ENCODE measurements around the gene KIAA1671. TPM values are rescaled to one million over a fixed set of nuclear protein-coding genes. Genes with fewer than 3 reads are reported as not detected.

KIAA1671 gene
- total and polyA plus RNA-seq, 2 of the 4 experiments (the other 2 are of a cell fraction): 0.02 TPM; not detected in 1

DNA sequence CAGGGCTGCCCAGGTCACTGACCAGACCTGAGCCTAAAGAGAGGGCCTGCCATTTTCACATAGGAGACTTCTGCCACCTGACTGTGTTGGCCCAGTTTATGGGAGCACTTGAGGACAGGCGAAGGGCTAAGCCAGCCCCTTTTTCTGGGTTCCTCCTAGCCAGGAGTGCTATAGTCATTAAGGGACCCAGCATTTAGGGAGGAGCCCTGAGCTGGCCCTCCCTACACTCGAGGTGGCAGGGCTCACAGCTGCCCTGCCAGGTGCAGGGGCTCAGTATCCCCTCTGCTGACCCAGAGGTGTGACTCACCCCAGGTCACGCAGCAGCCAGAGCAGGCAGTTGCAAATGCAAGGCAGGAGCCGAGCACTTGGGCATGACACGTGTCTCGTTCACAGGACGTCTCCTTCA, 160.8 kb downstream of the KIAA1671 start:
- H3K79me1 ChIP-seq (ENCODE audit: low read depth in 1 of 2, low read length in 2 of 2): no peaks in the 10 kb centered on the region

More for the DNA sequence above, 160.8 kb downstream of the KIAA1671 start:
- Histone ChIP-seq H2BK120ac (ENCODE audit: low read depth, low read length) (no peak overlapping the region), H3K4me1 (ENCODE audit: control insufficient read depth, insufficient read depth, low read length) (no peaks in the 10 kb centered on the region; the same call in 1 of the 2 replicates), H3K56ac (ENCODE audit: extremely low read depth, insufficient read depth, low read length) (no peak overlapping the region), H2BK20ac (ENCODE audit: low read depth, low read length) (no peak overlapping the region), H3K9me1 (ENCODE audit: insufficient read depth, low read length) (no peaks in the 10 kb centered on the region), H2AK5ac (ENCODE audit: low read depth, low read length) (no peak overlapping the region), H3K14ac (replicated peaks; ENCODE audit: low read depth, low read length) (no peak overlapping the region), H4K91ac (ENCODE audit: insufficient read depth, low read depth, low read length) (no peak overlapping the region), H3K4ac (ENCODE audit: low read depth, low read length) (no peak overlapping the region), H2AFZ (replicated peaks; ENCODE audit: low read length, poor library complexity) (no peak overlapping the region), H3K18ac (ENCODE audit: low read depth, low read length) (no peak overlapping the region), H4K20me1 (ENCODE audit: insufficient read depth, low read length) (no peaks in the 10 kb centered on the region), H3K27ac (ENCODE audit: insufficient read depth, low read length) (no peak overlapping the region), H3K4me3 (ENCODE audit: insufficient read depth, low read depth, low read length) (no peak overlapping the region), H2AK9ac (replicated peaks; ENCODE audit: low read depth, low read length, poor library complexity) (no peak overlapping the region), H2BK15ac (ENCODE audit: low read depth, low read length) (no peak overlapping the region), H3K9me3 (ENCODE audit: control insufficient read depth, insufficient read depth, low read length) (peaks cover 2% of the 10 kb centered on the region; the same call in 1 of the 2 replicates), H3K9ac (ENCODE audit: low read depth, low read length) (no peak overlapping the region), H2BK5ac (ENCODE audit: low read depth, low read length, poor library complexity, severe bottlenecking) (no peak overlapping the region), H3K27me3 (ENCODE audit: control insufficient read depth, insufficient read depth, low read length) (peaks cover 11% of the 10 kb centered on the region), H3K4me2 (ENCODE audit: low read depth, low read length) (no peak overlapping the region), H4K8ac (ENCODE audit: low read depth in 2 of 2, low read length in 2 of 2) (no peak overlapping the region), H4K5ac (ENCODE audit: low read depth, low read length) (no peak overlapping the region), H3K23ac (ENCODE audit: low read depth, low read length) (no peak overlapping the region), H3K36me3 (ENCODE audit: control insufficient read depth, insufficient read depth, low read length) (no peaks in the 10 kb centered on the region)
- intact Hi-C loops (cut with micrococcal nuclease) (no loop called here), in situ Hi-C loops (cut with MboI; ENCODE audit: low sequenced_read_pairs) (no loop called here), dilution Hi-C loops (cut with HindIII; ENCODE audit: low sequenced_read_pairs, unreplicated experiment) (no loop called here)
- BruUV-seq (replicated peaks): no TSS peak
- TF ChIP-seq RAD21 (IDR thresholded peaks at IDR 0.05; ENCODE audit: low read length): no peak
- TF ChIP-seq MAFK (IDR thresholded peaks at IDR 0.05; ENCODE audit: low read depth, low read length): no peak
- no peak for TF ChIP-seq RFX5 (IDR thresholded peaks at IDR 0.05; ENCODE audit: low read depth, low read length)
- TF ChIP-seq, protein P1, sequence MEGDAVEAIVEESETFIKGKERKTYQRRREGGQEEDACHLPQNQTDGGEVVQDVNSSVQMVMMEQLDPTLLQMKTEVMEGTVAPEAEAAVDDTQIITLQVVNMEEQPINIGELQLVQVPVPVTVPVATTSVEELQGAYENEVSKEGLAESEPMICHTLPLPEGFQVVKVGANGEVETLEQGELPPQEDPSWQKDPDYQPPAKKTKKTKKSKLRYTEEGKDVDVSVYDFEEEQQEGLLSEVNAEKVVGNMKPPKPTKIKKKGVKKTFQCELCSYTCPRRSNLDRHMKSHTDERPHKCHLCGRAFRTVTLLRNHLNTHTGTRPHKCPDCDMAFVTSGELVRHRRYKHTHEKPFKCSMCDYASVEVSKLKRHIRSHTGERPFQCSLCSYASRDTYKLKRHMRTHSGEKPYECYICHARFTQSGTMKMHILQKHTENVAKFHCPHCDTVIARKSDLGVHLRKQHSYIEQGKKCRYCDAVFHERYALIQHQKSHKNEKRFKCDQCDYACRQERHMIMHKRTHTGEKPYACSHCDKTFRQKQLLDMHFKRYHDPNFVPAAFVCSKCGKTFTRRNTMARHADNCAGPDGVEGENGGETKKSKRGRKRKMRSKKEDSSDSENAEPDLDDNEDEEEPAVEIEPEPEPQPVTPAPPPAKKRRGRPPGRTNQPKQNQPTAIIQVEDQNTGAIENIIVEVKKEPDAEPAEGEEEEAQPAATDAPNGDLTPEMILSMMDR (conservative IDR thresholded peaks at IDR 0.05; ENCODE audit: low read depth, low read length): no peak
- no peak for TF ChIP-seq FOS (IDR thresholded peaks at IDR 0.05; ENCODE audit: low read depth, low read length)
- TF ChIP-seq, protein P2, sequence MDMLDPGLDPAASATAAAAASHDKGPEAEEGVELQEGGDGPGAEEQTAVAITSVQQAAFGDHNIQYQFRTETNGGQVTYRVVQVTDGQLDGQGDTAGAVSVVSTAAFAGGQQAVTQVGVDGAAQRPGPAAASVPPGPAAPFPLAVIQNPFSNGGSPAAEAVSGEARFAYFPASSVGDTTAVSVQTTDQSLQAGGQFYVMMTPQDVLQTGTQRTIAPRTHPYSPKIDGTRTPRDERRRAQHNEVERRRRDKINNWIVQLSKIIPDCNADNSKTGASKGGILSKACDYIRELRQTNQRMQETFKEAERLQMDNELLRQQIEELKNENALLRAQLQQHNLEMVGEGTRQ (IDR thresholded peaks at IDR 0.05; ENCODE audit: low read depth, low read length): no peak
- CTCF ChIA-PET: no interaction called here
- DNase-seq: no peak
- ATAC-seq (ENCODE audit: low read depth): no peak
- 58% methylated on average over 4 of the region's 7 CpGs; no CpG with 5 or more reads in 1 of the 2 experiments for WGBS, 2 experiments (ENCODE audit: extremely low coverage in 2 of 2, insufficient read length in 1 of 2)
- POLR2A ChIA-PET (ENCODE audit: unreplicated experiment): no interaction called here
